Measurements from ENCODE around the gene NEUROD4. TPM values are rescaled to one million over a fixed set of nuclear protein-coding genes. Genes with fewer than 3 reads are reported as not detected.

NEUROD4 gene
- polyA plus RNA-seq, 1 of the 3 experiments (the other 2 are of a cell fraction) = not detected

DNA sequence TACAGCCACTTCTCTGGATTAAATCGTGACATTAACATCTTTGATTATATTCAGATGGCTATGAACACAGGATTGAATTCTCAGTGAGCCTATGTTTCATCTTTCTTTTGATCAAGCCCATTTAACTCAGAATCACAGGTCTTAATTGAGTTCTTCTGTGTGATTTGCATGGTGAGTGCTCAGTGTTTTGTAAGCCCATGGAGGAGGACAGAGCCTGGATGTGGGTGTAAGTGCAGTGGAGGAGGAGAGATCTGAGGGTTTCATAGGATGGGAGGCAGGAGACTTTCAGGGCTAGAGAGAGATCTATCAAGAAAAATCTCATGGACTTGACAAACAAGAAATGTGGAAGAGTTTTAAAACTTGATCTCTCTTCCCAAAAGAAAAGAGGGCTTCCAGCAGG, 29.9 kb upstream of the NEUROD4 start:
- Histone ChIP-seq H3K27ac (ENCODE audit: low read depth in 2 of 2, low read length in 1 of 2) (no peak overlapping the region), H4K20me1 (ENCODE audit: insufficient read depth) (no peaks in the 10 kb centered on the region), H3K9ac (no peak overlapping the region), H3K4me3 (ENCODE audit: low read depth in 2 of 2, low read length in 1 of 2) (no peak overlapping the region), H3F3A (replicated peaks; ENCODE audit: insufficient read depth) (no peaks in the 10 kb centered on the region), H3K9me2 (no peaks in the 10 kb centered on the region), H3K36me3 (replicated peaks in 1 of 2; ENCODE audit: control insufficient read depth in 1 of 2, insufficient read depth in 2 of 2, low read length in 1 of 2) (no peaks in the 10 kb centered on the region), H3K79me2 (ENCODE audit: insufficient read depth) (no peaks in the 10 kb centered on the region), H2AFZ (ENCODE audit: low read depth) (no peak overlapping the region), H3K4me1 (ENCODE audit: control insufficient read depth in 1 of 2, insufficient read depth in 2 of 2, low read depth in 1 of 2, low read length in 1 of 2) (no peaks in the 10 kb centered on the region), H3K4me2 (no peak overlapping the region), H3K9me3 (no peaks in the 10 kb centered on the region), H3K27me3 (ENCODE audit: insufficient read depth) (peaks cover 7% of the 10 kb centered on the region; the same call in 1 of the 2 replicates)
- DNase-seq = no peak
- POLR2A ChIA-PET = no interaction called here
- TF ChIP-seq, protein P1, sequence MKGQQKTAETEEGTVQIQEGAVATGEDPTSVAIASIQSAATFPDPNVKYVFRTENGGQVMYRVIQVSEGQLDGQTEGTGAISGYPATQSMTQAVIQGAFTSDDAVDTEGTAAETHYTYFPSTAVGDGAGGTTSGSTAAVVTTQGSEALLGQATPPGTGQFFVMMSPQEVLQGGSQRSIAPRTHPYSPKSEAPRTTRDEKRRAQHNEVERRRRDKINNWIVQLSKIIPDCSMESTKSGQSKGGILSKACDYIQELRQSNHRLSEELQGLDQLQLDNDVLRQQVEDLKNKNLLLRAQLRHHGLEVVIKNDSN (IDR thresholded peaks at IDR 0.05; ENCODE audit: borderline replicate concordance, low read depth) = no peak
- TF ChIP-seq, protein P2, sequence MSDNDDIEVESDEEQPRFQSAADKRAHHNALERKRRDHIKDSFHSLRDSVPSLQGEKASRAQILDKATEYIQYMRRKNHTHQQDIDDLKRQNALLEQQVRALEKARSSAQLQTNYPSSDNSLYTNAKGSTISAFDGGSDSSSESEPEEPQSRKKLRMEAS (IDR thresholded peaks at IDR 0.05; ENCODE audit: low read depth) = no peak
- TF ChIP-seq MEF2A (IDR thresholded peaks at IDR 0.05; ENCODE audit: borderline replicate concordance, low read depth) (no peak), SMC3 (IDR thresholded peaks at IDR 0.05; ENCODE audit: low read depth, low read length) (no peak), RCOR1 (IDR thresholded peaks at IDR 0.05; ENCODE audit: low read length) (no peak), FOSL2 (IDR thresholded peaks at IDR 0.05; ENCODE audit: borderline replicate concordance, low read depth) (no peak), ELF1 (IDR thresholded peaks at IDR 0.05) (no peak), RXRA (IDR thresholded peaks at IDR 0.05; ENCODE audit: borderline replicate concordance, low read depth) (no peak), GABPA (IDR thresholded peaks at IDR 0.05; ENCODE audit: low read depth) (no peak)
- CTCF ChIA-PET = no interaction called here
- 0% methylated on average over 1 of the region's 1 CpG for WGBS (ENCODE audit: low lambda C conversion rate)

DNA sequence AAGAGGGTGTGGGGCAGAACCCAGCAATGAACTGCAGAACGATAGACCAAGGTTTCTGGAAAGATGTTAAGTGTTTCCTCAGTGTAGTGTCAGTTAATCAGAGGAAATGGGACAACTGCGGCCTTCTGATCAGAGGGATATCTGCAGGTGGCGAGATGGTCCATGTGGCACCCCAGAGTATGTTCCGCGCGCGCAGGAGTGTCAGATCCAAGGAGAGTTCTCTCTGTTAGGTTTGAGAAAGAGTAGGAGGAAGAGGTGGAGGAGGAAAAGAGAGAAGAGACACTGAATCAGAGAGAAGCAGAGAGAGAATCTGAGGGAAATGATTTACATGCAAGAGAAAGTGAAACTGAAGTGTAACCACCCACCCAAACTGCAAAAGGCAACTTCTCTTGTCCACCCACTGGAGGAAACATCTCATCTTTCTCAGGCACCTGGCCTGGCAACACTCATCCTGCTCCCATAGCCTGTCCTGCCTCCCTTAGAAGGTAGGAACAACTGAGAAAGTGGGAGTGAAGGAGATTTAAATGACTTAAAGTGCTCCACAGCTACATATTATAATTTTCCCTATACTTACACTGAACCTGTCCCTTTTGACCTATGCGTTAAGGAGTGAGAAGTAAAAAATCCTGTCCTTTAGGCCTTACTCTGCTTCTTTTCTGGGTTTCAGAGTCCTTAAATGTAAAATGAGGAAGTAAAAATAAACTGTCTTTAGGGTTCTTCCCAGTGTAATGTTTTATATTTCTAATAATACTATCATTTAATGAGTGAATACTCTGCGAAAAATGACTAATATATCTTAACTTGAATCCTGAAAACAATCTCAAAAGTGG, 28.4 kb upstream of the NEUROD4 start:
- H3K9ac ChIP-seq = no peak overlapping the region
- DNase-seq = no peak
- H3K9me2 ChIP-seq = no peaks in the 10 kb centered on the region
- H2AFZ ChIP-seq (ENCODE audit: low read depth) = no peak overlapping the region
- no peaks in the 10 kb centered on the region for H4K20me1 ChIP-seq (ENCODE audit: insufficient read depth)
- no peaks in the 10 kb centered on the region for H3K9me3 ChIP-seq
- H3K79me2 ChIP-seq (ENCODE audit: insufficient read depth) = no peaks in the 10 kb centered on the region
- H3K4me2 ChIP-seq = peak overlapping the region; percentile 25; the same call in 1 of the 2 replicates
- H3K27ac ChIP-seq (ENCODE audit: low read depth in 2 of 2, low read length in 1 of 2) = no peak overlapping the region
- WGBS (ENCODE audit: low lambda C conversion rate) = 58% methylated on average over 9 of the region's 9 CpGs
- CTCF ChIA-PET = interaction anchor here (1.0 to 3.4 kb wide), 5 partner anchors 25 to 82 kb away, joined by 3 to 62 read pairs (median 6); no protein-coding TSS in a partner anchor
- no peaks in the 10 kb centered on the region for H3K4me1 ChIP-seq (ENCODE audit: control insufficient read depth in 1 of 2, insufficient read depth in 2 of 2, low read depth in 1 of 2, low read length in 1 of 2)
- no peak overlapping the region for H3K4me3 ChIP-seq (ENCODE audit: low read depth in 2 of 2, low read length in 1 of 2)
- POLR2A ChIA-PET = no interaction called here
- H3K27me3 ChIP-seq (ENCODE audit: insufficient read depth) = peaks cover 16% of the 10 kb centered on the region; the same call in 1 of the 2 replicates
- H3K36me3 ChIP-seq (replicated peaks in 1 of 2; ENCODE audit: control insufficient read depth in 1 of 2, insufficient read depth in 2 of 2, low read length in 1 of 2) = no peaks in the 10 kb centered on the region
- no peaks in the 10 kb centered on the region for H3F3A ChIP-seq (replicated peaks; ENCODE audit: insufficient read depth)
- TF ChIP-seq, protein P3, sequence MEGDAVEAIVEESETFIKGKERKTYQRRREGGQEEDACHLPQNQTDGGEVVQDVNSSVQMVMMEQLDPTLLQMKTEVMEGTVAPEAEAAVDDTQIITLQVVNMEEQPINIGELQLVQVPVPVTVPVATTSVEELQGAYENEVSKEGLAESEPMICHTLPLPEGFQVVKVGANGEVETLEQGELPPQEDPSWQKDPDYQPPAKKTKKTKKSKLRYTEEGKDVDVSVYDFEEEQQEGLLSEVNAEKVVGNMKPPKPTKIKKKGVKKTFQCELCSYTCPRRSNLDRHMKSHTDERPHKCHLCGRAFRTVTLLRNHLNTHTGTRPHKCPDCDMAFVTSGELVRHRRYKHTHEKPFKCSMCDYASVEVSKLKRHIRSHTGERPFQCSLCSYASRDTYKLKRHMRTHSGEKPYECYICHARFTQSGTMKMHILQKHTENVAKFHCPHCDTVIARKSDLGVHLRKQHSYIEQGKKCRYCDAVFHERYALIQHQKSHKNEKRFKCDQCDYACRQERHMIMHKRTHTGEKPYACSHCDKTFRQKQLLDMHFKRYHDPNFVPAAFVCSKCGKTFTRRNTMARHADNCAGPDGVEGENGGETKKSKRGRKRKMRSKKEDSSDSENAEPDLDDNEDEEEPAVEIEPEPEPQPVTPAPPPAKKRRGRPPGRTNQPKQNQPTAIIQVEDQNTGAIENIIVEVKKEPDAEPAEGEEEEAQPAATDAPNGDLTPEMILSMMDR (IDR thresholded peaks at IDR 0.05) = no peak
- TF ChIP-seq NFIC (IDR thresholded peaks at IDR 0.05; ENCODE audit: borderline replicate concordance) (no peak), SMC3 (IDR thresholded peaks at IDR 0.05; ENCODE audit: low read depth, low read length) (no peak), YY1 (IDR thresholded peaks at IDR 0.05; ENCODE audit: low read depth) (no peak), POLR2AphosphoS5 (IDR thresholded peaks at IDR 0.05; ENCODE audit: low read depth, low read length) (no peak), MXI1 (IDR thresholded peaks at IDR 0.05; ENCODE audit: low read depth, low read length) (no peak), RCOR1 (IDR thresholded peaks at IDR 0.05; ENCODE audit: low read length) (no peak), RXRA (IDR thresholded peaks at IDR 0.05; ENCODE audit: borderline replicate concordance, low read depth) (no peak)
- TF ChIP-seq, protein P4, sequence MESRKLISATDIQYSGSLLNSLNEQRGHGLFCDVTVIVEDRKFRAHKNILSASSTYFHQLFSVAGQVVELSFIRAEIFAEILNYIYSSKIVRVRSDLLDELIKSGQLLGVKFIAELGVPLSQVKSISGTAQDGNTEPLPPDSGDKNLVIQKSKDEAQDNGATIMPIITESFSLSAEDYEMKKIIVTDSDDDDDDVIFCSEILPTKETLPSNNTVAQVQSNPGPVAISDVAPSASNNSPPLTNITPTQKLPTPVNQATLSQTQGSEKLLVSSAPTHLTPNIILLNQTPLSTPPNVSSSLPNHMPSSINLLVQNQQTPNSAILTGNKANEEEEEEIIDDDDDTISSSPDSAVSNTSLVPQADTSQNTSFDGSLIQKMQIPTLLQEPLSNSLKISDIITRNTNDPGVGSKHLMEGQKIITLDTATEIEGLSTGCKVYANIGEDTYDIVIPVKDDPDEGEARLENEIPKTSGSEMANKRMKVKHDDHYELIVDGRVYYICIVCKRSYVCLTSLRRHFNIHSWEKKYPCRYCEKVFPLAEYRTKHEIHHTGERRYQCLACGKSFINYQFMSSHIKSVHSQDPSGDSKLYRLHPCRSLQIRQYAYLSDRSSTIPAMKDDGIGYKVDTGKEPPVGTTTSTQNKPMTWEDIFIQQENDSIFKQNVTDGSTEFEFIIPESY (IDR thresholded peaks at IDR 0.05; ENCODE audit: borderline replicate concordance, low read depth) = no peak
- TF ChIP-seq, protein P5, sequence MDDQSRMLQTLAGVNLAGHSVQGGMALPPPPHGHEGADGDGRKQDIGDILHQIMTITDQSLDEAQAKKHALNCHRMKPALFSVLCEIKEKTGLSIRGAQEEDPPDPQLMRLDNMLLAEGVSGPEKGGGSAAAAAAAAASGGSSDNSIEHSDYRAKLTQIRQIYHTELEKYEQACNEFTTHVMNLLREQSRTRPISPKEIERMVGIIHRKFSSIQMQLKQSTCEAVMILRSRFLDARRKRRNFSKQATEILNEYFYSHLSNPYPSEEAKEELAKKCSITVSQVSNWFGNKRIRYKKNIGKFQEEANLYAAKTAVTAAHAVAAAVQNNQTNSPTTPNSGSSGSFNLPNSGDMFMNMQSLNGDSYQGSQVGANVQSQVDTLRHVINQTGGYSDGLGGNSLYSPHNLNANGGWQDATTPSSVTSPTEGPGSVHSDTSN (IDR thresholded peaks at IDR 0.05) = no peak
- TF ChIP-seq, protein P6, sequence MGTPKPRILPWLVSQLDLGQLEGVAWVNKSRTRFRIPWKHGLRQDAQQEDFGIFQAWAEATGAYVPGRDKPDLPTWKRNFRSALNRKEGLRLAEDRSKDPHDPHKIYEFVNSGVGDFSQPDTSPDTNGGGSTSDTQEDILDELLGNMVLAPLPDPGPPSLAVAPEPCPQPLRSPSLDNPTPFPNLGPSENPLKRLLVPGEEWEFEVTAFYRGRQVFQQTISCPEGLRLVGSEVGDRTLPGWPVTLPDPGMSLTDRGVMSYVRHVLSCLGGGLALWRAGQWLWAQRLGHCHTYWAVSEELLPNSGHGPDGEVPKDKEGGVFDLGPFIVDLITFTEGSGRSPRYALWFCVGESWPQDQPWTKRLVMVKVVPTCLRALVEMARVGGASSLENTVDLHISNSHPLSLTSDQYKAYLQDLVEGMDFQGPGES (IDR thresholded peaks at IDR 0.05; ENCODE audit: low read depth, low read length) = no peak

All from SK-N-SH (cell line).